Fibroblast of skin of left quadriceps (primary cell): Measurements from ENCODE around the gene MTMR3.
A peak's percentile ranks its signal among the peaks of the same experiment; 100 is the strongest.
"Not testable (repeated sequence)": the region's sequence is repeated elsewhere in the genome, so short reads cannot be mapped to it uniquely, and the experiment has no call there.

Source experiments
- DNase-seq, 2 experiments: peaks; one replicate each; pipeline ENCODE4 v3.0.0-alpha.2; 2013; ENCODE audit warnings: low read depth in 2 of 2

The MTMR3 gene

GRCh38 chr22:29883045-29883774 is at the start of gene MTMR3:
Gene MTMR3, plus strand, starts transcription at chr22:29883174. Its CDS starts 87,886 bp downstream, at chr22:29971060.
- peak; percentile 74 for DNase-seq

GRCh38 chr22:29833392-29833965 is 49.5 kb upstream of the MTMR3 start:
- no peak for DNase-seq

- DNase-seq = no peak
These were observed 48.9 kb upstream of the MTMR3 start for GRCh38 chr22:29834046-29834445.

GRCh38 chr22:29836791-29837370 is 46.1 kb upstream of the MTMR3 start:
- DNase-seq = not testable (repeated sequence)

- DNase-seq = peak; percentile 87 to 88
These were observed 45.0 kb upstream of the MTMR3 start, which contains the start of gene ASCC2 for GRCh38 chr22:29837741-29838598. Gene ASCC2, minus strand, starts transcription at chr22:29838274. Its CDS starts 5,949 bp downstream, at chr22:29832325.

GRCh38 chr22:29838599-29838956 is 44.4 kb upstream of the MTMR3 start:
- DNase-seq = no peak

- no peak for DNase-seq
These were observed 43.9 kb upstream of the MTMR3 start for GRCh38 chr22:29839039-29839438.

- no peak for DNase-seq
These were observed 42.5 kb upstream of the MTMR3 start for GRCh38 chr22:29840498-29840897.

GRCh38 chr22:29842172-29842571 is 40.8 kb upstream of the MTMR3 start:
- no peak for DNase-seq

GRCh38 chr22:29842740-29843139 is 40.2 kb upstream of the MTMR3 start:
- DNase-seq = peak; percentile 40 to 42

- DNase-seq = no peak
These were observed 36.7 kb upstream of the MTMR3 start for GRCh38 chr22:29846290-29846689.

GRCh38 chr22:29848111-29848510 is 34.9 kb upstream of the MTMR3 start:
- DNase-seq = no peak

- DNase-seq = no peak
These were observed 28.5 kb upstream of the MTMR3 start for GRCh38 chr22:29854432-29854831.

- DNase-seq = no peak
These were observed 27.3 kb upstream of the MTMR3 start for GRCh38 chr22:29855611-29856181.

- no peak for DNase-seq
These were observed 26.5 kb upstream of the MTMR3 start for GRCh38 chr22:29856496-29856895.

GRCh38 chr22:29859030-29859429 is 23.9 kb upstream of the MTMR3 start:
- DNase-seq = not testable (repeated sequence)

GRCh38 chr22:29860006-29860766 is 22.8 kb upstream of the MTMR3 start:
- DNase-seq = no peak

GRCh38 chr22:29861672-29862297 is 21.2 kb upstream of the MTMR3 start:
- DNase-seq = no peak

- DNase-seq = not testable (repeated sequence)
These were observed 17.4 kb upstream of the MTMR3 start for GRCh38 chr22:29865572-29865971.

- DNase-seq = no peak
These were observed 15.7 kb upstream of the MTMR3 start for GRCh38 chr22:29867260-29867659.

- no peak for DNase-seq
These were observed 15.1 kb upstream of the MTMR3 start for GRCh38 chr22:29867851-29868250.
